ENCODE results near the gene FAM217B.

Gene FAM217B

DNA sequence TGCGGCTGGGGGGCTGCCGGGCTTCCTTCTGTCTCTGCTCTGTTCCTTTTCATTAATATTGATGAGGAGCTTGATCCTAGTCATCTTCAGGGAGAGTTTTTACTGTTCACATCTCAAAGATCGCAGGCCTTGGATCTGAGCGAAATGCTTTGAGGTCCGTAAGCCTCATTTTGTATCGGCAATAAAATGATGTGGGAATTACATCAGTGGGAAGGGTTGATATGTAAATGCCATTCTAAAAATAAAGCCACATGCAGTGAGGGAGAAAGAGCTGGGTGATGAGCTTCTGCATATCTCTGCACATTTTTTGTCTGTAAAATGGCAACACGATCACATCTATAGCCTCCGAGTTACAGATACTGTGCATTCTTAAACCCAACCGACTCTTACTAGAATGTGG, 42.9 kb downstream of the FAM217B start:
- no peak for FAIRE-seq

DNA sequence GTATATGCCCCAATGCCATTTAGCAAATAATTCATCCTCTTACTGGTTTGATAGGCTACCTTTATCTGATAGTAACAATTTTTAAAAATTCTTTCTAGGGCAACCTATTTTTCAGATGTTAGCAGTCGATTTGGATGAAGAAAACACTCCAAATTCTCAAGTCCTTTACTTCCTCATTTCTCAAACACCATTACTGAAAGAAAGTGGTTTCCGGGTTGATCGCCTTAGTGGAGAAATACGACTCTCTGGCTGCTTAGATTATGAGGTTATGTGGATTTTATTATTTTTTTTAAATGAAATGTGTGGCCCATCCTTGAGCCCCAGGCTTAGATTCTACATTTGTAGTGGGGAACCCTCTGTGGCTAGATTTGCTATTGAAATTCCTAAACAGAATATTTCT, 44.4 kb downstream of the FAM217B start:
- no peak for FAIRE-seq

DNA sequence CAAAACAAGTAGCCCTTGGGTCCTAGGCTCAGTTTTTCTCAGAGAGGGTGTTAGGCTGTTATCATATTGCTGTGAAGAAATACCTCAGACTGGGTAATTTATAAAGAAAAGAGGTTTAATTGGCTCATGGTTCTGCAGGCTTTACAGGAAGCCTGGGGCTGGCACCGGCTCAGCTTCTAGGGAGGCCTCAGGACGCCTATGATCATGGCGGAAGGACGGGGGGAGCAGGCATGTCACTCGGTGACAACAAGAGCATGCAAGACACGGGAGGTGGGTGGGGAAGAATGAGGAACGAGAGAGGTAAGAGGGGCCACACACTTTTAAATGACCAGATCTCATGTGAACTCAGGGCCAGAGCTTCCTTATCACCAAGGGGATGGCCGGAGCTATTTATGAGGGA, 45.0 kb downstream of the FAM217B start:
- FAIRE-seq = no peak

DNA sequence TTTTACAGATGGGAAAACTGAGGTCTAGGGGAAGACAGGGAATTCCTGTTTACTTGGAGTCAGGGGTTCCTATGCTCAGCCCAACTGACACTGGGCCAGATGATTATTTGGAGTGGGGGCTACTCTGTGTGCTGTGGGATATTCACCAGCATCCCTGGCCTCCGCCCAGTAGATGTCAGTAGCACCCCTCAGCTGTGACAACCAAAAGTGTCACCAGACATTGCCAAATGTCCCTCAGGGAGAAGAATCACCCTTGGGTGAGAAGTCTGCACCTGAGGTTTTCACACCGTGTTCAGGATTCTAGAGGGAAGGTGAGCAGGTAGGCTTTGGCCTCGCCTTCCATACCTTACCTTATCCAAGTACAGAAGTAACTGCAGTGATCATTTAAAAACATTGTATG, 45.7 kb downstream of the FAM217B start:
- no peak for FAIRE-seq

DNA sequence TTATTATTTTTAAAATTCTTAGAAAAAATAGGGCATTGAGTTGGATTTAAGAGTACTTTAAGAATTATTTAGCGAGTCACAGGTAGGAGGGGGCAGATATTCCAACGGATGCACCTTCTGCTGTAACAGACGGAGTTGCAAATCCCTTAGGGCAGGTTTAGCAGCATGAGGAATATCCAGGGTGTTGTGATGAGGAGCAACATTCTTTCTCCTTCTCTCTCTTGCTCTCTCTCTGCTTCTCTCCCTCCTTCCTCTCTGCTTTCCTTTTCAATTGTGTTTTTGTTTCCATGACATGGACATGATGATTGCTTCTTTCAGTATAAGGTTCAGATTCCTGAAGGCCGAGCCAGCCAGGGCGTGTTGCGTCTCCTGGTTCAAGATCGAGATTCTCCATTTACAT, 46.9 kb downstream of the FAM217B start:
- no peak for FAIRE-seq

DNA sequence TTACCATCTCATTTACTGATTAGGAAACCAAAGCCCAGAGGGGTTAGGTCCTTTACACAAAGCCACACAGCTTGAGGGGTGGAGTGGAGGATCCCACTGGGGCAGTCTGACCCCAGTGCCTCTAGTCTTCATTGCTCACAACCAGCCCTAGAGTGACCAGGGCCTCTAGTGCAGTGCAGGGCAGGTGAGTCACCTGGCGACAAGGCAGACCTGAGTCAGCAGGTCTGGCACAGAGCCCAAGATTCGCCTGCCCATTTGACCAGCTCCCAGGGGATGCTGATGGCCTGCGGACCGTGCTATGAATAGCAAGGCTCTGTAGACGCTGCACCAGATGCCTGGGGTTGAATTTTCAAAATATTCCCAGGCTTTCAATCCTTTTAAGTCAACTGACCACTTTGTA, 48.0 kb downstream of the FAM217B start:
- no peak for FAIRE-seq

DNA sequence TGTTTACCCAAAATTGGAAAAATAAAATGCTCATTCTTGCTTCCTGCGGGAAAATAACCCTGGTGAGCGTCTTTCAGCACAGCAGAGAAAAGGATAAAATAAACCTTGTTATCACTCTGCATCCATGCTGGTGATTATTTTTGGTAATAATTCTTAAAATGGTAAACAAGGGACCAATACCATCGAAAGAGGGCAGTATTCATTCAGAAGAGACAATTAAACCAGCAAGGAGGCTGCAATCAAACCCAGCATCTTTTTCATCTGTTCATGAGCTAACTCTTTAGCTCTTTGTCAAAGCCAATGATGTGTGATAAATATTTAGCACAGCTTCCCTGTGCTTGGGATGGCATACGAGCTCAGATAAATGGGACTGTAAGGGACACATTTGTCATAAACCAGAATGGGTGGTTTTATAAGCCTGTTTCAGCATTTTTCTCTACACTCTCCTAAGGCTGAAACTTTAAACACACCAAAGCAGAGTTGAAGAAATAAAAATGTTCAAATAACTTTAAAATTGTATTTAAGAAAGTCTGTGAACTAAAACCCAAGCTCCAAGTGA, 52.4 kb downstream of the FAM217B start:
- no peak for FAIRE-seq

DNA sequence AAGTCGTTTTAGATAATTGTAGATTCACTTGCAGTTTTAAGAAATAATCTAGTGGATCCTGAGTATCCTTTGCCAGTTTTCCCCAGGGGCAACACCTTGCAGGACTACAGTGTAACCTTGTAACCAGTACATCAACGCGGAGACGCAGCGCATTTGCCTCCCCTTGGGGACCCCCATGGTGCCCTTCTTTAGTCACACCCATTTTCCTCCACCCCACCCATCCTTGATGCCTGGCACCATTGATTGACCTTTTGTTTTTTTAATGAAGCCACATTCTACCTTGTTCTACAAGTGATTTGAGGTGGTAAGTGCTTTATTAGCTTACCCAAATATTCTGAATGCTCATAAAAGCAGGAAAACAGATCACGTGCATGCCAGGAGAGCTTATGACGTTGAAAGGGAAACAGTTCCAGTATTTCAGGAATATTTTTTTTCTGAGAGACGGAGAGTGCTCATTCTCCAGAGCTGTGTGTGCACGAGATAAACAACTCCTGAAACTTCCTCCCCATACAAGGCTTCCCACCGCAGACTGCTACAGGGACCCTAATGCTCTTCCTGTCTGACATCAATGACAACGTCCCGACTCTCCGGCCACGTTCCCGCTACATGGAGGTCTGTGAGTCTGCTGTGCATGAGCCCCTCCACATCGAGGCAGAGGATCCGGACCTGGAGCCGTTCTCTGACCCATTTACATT, 53.7 kb downstream of the FAM217B start:
- FAIRE-seq = no peak

DNA sequence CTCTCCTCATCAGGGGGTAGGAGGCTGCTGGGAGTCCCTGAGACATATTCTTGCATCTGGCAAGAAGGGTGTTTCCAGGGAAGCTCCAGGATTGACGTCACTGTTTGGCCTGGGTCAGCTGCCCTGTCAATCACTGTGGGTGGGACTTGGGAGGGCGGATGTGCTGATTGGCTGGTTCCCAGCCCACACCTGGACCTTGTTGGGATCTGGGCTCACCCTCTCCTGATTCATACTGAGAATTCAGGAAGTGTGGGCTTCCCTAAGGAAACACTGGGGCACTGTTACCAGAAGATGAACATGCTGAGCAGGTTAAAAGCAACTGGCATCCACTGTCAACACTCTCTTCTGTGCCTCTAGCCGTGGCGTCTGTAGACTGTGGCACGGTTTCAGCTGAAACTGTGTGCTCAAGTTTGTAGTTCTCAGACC, 54.5 kb downstream of the FAM217B start:
- FAIRE-seq = no peak

DNA sequence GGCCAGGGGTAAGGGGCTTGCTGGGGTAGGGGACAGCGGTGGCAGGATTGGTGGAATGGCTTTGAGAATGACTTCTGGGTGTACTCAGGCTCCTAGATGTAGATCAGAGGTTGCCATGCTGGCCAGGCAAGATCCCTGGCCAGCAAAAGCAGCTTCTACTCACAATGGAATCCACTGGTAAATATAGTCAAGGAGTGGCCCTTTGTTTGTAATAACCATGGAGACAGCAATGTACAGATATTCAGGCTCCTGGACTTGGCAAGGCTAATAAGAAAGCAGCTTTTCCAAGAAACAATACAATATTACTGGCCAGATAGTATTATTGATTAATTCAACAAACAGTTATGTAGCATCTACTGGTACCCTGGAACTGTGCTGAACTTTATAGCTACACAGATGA, 55.9 kb downstream of the FAM217B start:
- FAIRE-seq = no peak

DNA sequence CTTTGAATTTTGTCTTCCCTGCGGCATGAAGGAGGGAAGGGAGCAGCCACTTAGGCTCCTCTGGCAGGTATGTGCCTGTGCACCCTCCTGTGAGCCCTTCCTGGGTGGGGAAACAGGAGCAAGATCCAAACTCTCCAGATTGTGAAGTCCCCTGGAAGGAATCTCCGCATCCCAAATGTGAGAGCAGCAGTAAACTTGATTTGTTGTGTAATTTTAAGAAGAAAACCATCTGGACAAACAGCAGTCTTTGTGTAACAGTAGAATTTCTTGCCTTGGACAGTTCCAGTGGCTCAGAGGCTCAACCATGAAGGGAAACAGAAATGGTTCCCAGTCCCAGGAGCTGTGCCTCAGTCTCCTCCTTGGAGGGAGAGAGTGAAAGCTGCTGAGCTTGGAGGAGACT, 57.7 kb downstream of the FAM217B start:
- no peak for FAIRE-seq
